GM19467 (cell line): ENCODE measurements around the gene SPTLC3.

Source experiments
- ATAC-seq: cut with Tn5 transposase; IDR thresholded peaks from one replicate; pipeline ENCODE4 v1.9.1; 2021; ENCODE audit warnings: mild to moderate bottlenecking, moderate library complexity; ENCODE audit not compliant: unreplicated experiment

Gene SPTLC3

DNA sequence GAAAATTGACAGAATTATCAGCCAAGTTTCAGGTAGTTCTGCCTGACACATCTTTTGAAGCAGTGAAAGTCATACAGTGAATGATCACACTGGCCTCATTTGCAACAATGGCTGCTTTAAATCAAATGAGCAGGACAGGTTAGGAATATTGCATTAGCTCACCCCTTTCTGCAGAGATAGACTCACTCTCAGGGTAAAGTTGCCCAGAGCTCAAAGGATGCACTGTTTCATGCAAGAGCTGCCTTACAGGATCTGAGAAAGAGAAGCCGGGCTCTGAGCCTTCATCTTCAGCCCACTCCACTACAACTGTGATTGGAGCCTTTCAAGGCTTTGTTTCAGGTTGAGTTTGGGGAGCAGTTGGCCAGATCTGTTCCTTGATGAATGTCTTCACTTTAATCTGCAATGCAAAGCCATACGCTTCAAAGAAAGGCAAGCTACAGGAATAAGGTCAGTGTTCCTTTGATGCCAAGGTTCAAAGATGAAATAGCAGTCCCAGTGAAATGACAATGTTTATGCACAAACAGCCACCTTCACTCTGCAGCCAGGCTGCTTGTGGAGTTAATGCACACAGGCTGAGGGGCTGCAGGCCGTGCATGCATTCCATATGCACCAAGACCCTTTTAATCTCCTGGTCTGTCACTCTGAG lies 121.4 kb downstream of the SPTLC3 start:
- no peak for ATAC-seq

DNA sequence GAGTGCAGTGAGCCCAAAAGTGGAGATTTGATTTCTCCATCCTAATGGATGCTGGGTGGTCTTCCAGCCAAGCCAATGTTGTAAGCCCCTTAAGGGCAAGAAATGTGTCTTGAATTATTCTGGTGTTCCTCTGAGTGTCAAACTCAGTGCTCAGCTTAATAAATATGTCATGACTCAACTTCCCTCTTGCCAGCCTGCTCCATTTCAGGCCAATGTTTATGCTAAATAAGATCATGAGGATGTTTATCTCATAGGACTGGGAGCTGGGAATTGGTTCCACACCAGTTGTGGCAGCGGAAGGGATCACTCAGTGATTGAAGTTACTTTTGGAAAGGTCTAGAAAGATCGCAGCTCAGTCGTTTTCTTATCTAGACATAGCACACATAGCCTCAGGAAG lies 121.9 kb downstream of the SPTLC3 start:
- no peak for ATAC-seq

DNA sequence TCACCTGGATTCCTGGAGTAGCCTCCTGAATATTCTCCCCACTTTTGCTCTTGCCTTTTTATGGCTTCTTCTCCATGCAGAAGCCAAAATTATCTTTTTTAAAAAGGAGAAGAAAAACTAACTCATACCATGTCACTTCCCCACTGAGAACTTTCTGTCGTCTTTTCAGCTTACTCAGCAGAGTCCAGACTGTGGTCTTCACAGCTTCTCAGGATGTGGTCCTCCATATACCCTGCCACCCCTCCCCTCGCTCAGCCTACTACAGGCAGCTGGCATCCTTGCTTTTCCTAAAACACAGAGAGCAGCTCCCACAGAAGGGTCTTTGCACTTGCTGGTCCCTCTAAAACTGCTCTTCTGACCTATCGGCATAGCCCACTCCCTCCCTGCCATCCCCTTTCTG lies 122.9 kb downstream of the SPTLC3 start:
- no peak for ATAC-seq

GRCh38 chr20:13139459-13140150 lies 130.8 kb downstream of the SPTLC3 start:
- ATAC-seq, result no peak

DNA sequence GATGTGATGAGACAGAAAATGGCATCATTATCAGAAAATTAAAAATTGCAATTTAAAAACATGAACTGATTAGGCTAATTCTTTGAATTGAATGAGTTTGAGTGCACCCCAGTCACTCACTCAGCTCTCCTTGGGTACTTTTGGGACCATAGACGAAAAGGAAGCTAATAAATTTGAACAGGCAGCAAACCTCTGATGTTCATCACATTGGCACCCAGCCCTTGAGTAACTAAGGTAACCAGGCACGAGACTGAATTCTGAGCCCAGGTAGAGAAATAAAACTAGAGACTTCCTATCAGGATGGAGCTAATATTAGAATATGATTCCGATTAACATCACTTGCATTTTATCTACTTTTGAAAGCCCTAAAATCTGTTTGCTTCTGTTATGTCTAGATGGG lies 131.4 kb downstream of the SPTLC3 start:
- no peak for ATAC-seq

GRCh38 chr20:13140775-13141174 lies 132.0 kb downstream of the SPTLC3 start:
- ATAC-seq, result no peak

- ATAC-seq, result no peak
Observed at GRCh38 chr20:13141546-13141945, 132.8 kb downstream of the SPTLC3 start.

DNA sequence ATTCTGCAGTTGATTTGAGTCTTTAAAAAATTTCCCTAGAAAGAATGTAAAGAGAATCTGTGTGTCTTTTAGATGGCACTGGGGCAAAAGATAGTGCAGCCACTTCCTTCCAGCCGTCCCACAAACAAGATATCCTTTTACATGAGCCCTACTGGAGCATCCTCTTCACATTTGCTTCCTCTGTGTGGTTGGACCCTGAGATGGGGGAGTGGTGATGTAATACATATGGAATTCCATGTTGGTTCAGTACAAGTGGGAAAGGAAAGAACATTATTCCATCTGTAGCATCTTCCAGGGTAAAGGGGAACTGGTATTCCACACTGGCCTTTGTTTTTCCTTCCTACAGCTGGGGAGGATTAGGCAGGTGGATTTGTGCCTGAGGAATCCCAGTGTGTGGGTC lies 133.4 kb downstream of the SPTLC3 start:
- no peak for ATAC-seq

DNA sequence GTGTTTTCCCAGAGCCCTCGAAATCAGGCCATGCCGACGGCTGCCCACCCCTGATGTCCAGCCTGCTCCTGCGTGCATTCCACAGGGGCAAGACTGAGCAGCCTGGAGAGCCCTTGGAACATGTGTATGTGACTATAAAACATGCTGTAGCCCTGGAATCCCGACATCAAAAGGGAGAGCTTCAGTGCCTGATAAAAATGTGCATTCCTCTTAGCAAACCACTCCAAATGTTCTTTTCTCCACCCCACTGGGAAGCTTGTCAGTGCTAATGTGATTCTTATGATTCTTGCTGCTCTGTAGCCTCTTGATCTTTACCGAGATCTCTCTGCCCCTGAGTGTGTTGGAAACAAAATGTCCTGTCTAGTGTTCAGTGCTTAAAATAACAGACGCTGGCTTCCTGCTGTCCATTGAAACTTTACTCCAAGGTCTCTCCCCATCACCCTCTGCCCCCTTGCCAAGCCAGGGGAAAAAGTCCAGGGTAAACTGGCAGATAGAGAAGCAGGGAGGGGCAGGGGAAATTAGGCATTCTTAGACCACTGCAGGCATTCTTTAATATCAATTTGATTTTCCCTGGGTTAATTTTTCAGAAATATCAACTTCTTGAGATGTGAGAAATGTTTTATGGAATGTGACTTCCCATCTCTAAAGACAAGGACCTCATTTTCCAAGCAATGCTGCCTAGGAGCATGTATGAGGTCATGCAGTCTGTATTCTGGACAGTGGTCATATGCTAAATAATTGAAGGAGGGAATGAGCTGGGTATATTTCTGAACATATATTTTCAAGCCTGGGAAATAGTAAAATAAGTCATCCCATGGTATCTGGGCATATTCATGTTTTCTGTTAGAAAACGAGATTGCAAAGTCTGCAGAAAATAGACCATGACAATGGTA lies 138.5 kb downstream of the SPTLC3 start:
- ATAC-seq, result no peak

- ATAC-seq, result no peak
Observed at GRCh38 chr20:13147971-13148370, 139.2 kb downstream of the SPTLC3 start.

- no peak for ATAC-seq
Observed at GRCh38 chr20:13148402-13148801, 139.6 kb downstream of the SPTLC3 start.

DNA sequence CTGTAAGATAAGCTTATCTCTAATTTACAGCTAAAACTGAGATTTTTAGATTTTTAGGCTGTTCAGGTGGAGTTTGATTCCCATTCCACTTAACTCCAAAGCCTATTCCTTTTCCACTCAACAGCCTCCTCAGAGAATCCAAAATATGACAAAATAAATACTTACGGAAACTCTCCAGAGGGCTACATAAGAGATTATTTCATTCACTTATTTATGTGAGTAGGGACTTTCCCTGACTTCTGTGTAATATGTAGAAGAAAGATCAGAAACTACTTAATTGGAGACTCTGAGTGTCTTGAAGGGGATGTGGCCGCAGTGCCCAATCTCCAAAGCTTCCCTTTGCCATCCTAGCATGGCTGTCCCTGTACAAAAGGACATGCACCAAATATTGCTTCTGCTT lies 140.2 kb downstream of the SPTLC3 start:
- no peak for ATAC-seq

GRCh38 chr20:13149371-13150105 lies 140.8 kb downstream of the SPTLC3 start:
- no peak for ATAC-seq

DNA sequence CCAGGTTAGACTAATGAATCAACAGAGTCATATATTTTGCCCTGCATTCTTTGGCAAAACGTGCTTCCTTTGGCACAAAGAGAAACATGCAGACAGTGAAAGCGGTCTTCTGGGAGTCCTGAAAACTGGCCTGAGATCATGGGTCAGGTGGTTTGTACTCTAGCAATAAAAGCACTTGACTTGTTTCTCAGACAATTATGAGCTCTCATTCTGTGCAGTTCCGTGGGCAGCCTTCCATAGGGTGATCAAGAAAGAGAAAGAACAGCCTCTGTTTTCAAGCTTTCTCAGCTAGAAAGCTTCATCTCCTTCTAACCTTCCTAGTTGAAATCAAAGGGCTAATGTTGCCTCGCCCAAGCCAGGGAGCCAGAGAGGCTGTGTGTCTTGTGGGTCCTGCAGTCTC lies 149.6 kb downstream of the SPTLC3 start:
- no peak for ATAC-seq

GRCh38 chr20:13159889-13160288 lies 151.1 kb downstream of the SPTLC3 start:
- no peak for ATAC-seq

DNA sequence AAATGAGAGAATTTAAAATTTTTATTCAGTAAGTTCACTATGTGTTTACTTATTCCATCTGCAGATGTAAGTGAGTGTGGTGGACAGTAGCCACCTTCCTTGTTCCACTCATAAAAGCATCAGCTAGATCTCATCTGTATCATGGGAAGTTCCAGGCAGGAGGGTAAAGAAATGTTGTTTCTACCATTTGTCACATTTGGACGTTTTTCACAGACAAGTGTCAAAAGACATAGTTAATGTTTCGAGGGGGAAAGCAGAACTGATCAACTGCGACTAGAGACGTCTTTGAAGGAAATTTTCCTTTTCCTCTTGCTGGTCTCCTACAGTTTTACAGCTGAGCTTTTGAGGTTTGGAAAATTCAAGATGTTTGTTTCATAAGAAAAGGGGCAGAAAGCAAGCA lies 156.4 kb downstream of the SPTLC3 start:
- no peak for ATAC-seq

DNA sequence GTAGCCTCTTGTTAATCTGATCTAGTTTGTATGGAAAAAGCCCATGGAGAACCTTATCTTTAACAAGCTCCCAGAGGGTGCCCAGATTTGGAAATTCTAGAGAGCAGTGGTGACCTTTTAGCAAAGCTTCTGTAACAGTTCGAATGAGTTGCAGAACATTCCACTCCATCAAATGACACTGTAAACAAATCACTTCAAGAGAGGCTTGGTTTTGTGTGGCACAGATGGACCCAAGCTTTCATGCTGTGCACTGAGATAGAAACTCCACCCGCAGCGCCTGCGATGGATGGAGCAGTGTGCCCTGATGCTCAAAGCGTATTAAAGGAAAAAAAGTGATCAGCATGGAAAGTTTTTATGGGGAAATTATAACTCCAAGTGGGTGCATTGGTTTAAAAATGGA lies 157.2 kb downstream of the SPTLC3 start:
- no peak for ATAC-seq

- no peak for ATAC-seq
Observed at GRCh38 chr20:13166437-13166836, 157.7 kb downstream of the SPTLC3 start.

GRCh38 chr20:13169086-13169485 lies 160.3 kb downstream of the SPTLC3 start:
- no peak for ATAC-seq

DNA sequence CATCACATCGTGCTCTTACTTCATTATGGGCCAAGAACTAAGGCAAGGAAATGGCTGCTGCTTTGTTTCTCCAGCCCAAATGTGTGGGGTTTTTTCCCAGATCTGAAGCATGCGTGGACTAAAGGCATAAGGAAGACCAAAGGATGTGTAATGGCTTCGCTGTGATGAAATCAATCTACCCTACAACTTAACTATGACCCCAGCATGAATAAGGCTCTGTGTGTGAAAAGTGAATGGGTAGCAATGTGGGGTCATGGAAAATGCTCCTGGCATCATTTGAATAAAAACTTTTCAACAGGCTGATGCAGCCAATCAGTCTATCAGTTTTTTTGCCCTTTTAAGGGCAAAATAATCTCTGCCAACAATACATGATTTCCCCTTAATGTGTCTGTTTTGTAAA lies 162.0 kb downstream of the SPTLC3 start:
- no peak for ATAC-seq

DNA sequence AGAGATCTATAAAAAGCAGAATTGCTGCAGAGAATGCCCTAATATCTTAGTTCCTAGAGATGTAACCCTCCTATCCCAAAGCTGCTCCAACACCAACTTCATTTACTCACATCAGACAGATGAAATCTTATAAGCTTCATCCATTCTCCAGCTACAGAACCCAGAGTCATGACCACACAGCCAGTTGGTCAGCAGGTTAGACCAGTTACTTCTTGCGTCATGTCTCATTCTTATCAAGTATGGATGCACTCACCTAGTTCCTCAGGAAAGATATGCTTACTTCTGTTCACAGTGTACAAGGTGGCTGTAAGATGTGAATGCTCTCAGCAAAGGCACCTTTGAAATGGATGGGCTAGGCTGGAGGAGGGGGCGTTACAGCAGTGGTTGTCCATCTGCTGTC lies 164.4 kb downstream of the SPTLC3 start:
- ATAC-seq, result no peak
